ENCODE results near the gene CYTH4. TPM values are rescaled to one million over a fixed set of nuclear protein-coding genes. Genes with fewer than 3 reads are reported as not detected.

CYTH4 gene
- total RNA-seq, 5 donors from 2014 or later (not counting 1 experiment from before 2014, with no cell fraction given), result 146 to 181 (median 151) TPM

- no peak for ATAC-seq (replicated peaks in 1 of 4)
- Mint-ChIP-seq H3K27me3 (peaks cover 31 to 54% of the 10 kb centered on the region in 2 donors), H3K4me1 (peaks cover 12 to 14% (median 13%) of the 10 kb centered on the region in 3 donors), H3K36me3 (no peaks in the 10 kb centered on the region), H3K27ac (no peak overlapping the region), H3K4me3 (no peak overlapping the region), H3K9me3 (no peaks in the 10 kb centered on the region)
- POLR2A ChIA-PET, result no interaction called here
- peaks cover 0 to 13% of the 10 kb centered on the region in 2 experiments for H3K4me1 ChIP-seq (ENCODE audit: control insufficient read depth in 1 of 2, extremely low read depth in 1 of 2, insufficient read depth in 2 of 2, low read length in 2 of 2)
- no peak overlapping the region for H3K4me3 ChIP-seq (ENCODE audit: control insufficient read depth in 1 of 2, extremely low read depth in 1 of 2, low read length in 1 of 2)
- WGBS (ENCODE audit: insufficient coverage), result 89% methylated on average over 5 of the region's 8 CpGs
- no peak for DNase-seq
- no peak overlapping the region for H3K27ac ChIP-seq (ENCODE audit: low read length)
- CTCF ChIA-PET, result no interaction called here
- H3K27me3 ChIP-seq (replicated peaks in 1 of 2; ENCODE audit: control insufficient read depth in 2 of 2, extremely low read depth in 1 of 2, insufficient read depth in 2 of 2, low read length in 1 of 2), result peaks cover 16 to 76% of the 10 kb centered on the region in 2 experiments
- H3K36me3 ChIP-seq (ENCODE audit: control insufficient read depth in 2 of 2, extremely low read depth in 1 of 2, insufficient read depth in 1 of 2, low read length in 1 of 2), result no peaks in the 10 kb centered on the region
- H3K9me3 ChIP-seq, result no peaks in the 10 kb centered on the region
These were observed 54.3 kb downstream of the CYTH4 start for GRCh38 chr22:37336579-37336978.

- Histone ChIP-seq H3K27ac (ENCODE audit: low read length) (no peak overlapping the region), H3K36me3 (ENCODE audit: control insufficient read depth in 2 of 2, extremely low read depth in 1 of 2, insufficient read depth in 1 of 2, low read length in 1 of 2) (no peaks in the 10 kb centered on the region), H3K9me3 (no peaks in the 10 kb centered on the region), H3K27me3 (replicated peaks in 1 of 2; ENCODE audit: control insufficient read depth in 2 of 2, extremely low read depth in 1 of 2, insufficient read depth in 2 of 2, low read length in 1 of 2) (peaks cover 16 to 68% of the 10 kb centered on the region in 2 experiments), H3K4me3 (ENCODE audit: control insufficient read depth in 1 of 2, extremely low read depth in 1 of 2, low read length in 1 of 2) (no peak overlapping the region), H3K4me1 (ENCODE audit: control insufficient read depth in 1 of 2, extremely low read depth in 1 of 2, insufficient read depth in 2 of 2, low read length in 2 of 2) (peaks cover 4 to 16% of the 10 kb centered on the region in 2 experiments)
- no peak overlapping the region for H3K4me3 Mint-ChIP-seq
- peaks cover 25 to 48% of the 10 kb centered on the region in 2 donors for H3K27me3 Mint-ChIP-seq
- H3K9me3 Mint-ChIP-seq, result no peaks in the 10 kb centered on the region
- 66% methylated on average over 5 of the region's 8 CpGs for WGBS (ENCODE audit: insufficient coverage)
- H3K27ac Mint-ChIP-seq, result no peak overlapping the region
- CTCF ChIA-PET, result no interaction called here
- DNase-seq (no peak), ATAC-seq (replicated peaks in 1 of 4) (no peak)
- H3K36me3 Mint-ChIP-seq, result no peaks in the 10 kb centered on the region
- peaks cover 16 to 19% (median 18%) of the 10 kb centered on the region in 3 donors for H3K4me1 Mint-ChIP-seq
- POLR2A ChIA-PET, result no interaction called here
These were observed 55.1 kb downstream of the CYTH4 start for GRCh38 chr22:37337204-37337943.

- DNase-seq (no peak), ATAC-seq (replicated peaks in 1 of 4) (no peak)
- H3K9me3 Mint-ChIP-seq, result no peaks in the 10 kb centered on the region
- Histone ChIP-seq H3K9me3 (no peaks in the 10 kb centered on the region), H3K4me3 (ENCODE audit: control insufficient read depth in 1 of 2, extremely low read depth in 1 of 2, low read length in 1 of 2) (no peak overlapping the region), H3K27ac (ENCODE audit: low read length) (no peak overlapping the region), H3K36me3 (ENCODE audit: control insufficient read depth in 2 of 2, extremely low read depth in 1 of 2, insufficient read depth in 1 of 2, low read length in 1 of 2) (no peaks in the 10 kb centered on the region), H3K27me3 (replicated peaks in 1 of 2; ENCODE audit: control insufficient read depth in 2 of 2, extremely low read depth in 1 of 2, insufficient read depth in 2 of 2, low read length in 1 of 2) (peaks cover 13 to 61% of the 10 kb centered on the region in 2 experiments), H3K4me1 (ENCODE audit: control insufficient read depth in 1 of 2, extremely low read depth in 1 of 2, insufficient read depth in 2 of 2, low read length in 2 of 2) (peaks cover 4 to 21% of the 10 kb centered on the region in 2 experiments)
- WGBS (ENCODE audit: insufficient coverage), result 91% methylated on average over 4 of the region's 10 CpGs
- H3K4me1 Mint-ChIP-seq, result peaks cover 15 to 20% (median 16%) of the 10 kb centered on the region in 3 donors
- peak overlapping the region in 1 of 2 donors; percentile 13 for H3K27ac Mint-ChIP-seq
- H3K36me3 Mint-ChIP-seq, result no peaks in the 10 kb centered on the region
- ChIA-PET CTCF (no interaction called here), POLR2A (no interaction called here)
- peaks cover 17 to 36% of the 10 kb centered on the region in 2 donors for H3K27me3 Mint-ChIP-seq
- no peak overlapping the region for H3K4me3 Mint-ChIP-seq
These were observed 56.4 kb downstream of the CYTH4 start for GRCh38 chr22:37338539-37339246.

DNA sequence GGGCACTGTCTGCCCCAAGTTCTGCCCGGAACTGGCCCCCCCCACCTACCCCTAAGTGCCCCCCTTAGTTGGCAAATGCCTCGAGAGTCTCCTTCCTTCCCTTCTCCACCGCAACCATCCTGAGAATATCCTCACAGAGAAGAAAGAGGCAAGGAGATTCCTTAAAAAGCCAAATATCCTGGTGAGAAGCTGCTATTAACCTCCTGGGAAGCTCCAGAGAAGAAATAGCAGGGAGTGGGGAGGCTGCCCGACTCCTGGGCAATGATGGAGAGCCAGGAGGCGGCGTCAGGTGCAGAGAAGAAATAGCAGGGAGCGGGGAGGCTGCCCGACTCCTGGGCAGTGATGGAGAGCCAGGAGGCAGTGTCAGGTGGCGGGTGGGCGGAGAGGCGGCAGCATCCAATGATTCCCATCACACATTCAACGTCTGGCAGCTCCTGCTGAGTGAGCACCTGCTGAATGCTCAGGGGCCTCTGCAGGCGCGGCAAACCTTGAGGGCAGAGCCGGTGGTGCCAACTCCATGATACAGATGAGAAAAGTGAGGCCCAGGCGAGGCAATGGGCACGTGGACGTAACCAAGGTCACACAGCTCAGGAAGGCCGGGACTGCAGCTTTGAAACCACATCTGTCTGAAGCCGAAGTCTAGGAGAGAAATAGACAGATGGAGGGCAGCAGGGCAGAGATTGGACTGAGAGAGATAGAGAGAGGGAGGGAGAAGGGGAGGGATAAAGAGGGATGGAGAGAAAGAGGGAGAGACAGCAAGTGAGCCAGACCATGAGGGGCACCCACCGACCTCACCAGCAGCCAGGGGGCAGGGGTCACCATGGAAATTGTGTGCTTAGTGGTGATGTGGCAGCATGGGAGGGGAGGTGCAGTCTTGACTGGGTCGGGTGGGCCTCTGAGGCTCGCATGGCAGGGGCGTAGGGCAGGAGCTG lies 58.3 kb downstream of the CYTH4 start:
- H3K4me1 ChIP-seq (ENCODE audit: control insufficient read depth in 1 of 2, extremely low read depth in 1 of 2, insufficient read depth in 2 of 2, low read length in 2 of 2), result peaks cover 4 to 8% of the 10 kb centered on the region in 2 experiments
- DNase-seq (no peak), ATAC-seq (replicated peaks in 1 of 4) (no peak)
- Mint-ChIP-seq H3K27ac (no peak overlapping the region), H3K4me3 (no peak overlapping the region), H3K36me3 (no peaks in the 10 kb centered on the region), H3K4me1 (peaks cover 1 to 8% (median 7%) of the 10 kb centered on the region in 3 donors), H3K9me3 (no peaks in the 10 kb centered on the region), H3K27me3 (peaks cover 10 to 27% of the 10 kb centered on the region in 2 donors)
- H3K36me3 ChIP-seq (ENCODE audit: control insufficient read depth in 2 of 2, extremely low read depth in 1 of 2, insufficient read depth in 1 of 2, low read length in 1 of 2), result no peaks in the 10 kb centered on the region
- no peak overlapping the region for H3K4me3 ChIP-seq (ENCODE audit: control insufficient read depth in 1 of 2, extremely low read depth in 1 of 2, low read length in 1 of 2)
- H3K27ac ChIP-seq (ENCODE audit: low read length), result no peak overlapping the region
- WGBS (ENCODE audit: insufficient coverage), result 76% methylated on average over 14 of the region's 24 CpGs
- ChIA-PET POLR2A (no interaction called here), CTCF (no interaction called here)
- no peaks in the 10 kb centered on the region for H3K9me3 ChIP-seq
- peaks cover 2 to 47% of the 10 kb centered on the region in 2 experiments for H3K27me3 ChIP-seq (replicated peaks in 1 of 2; ENCODE audit: control insufficient read depth in 2 of 2, extremely low read depth in 1 of 2, insufficient read depth in 2 of 2, low read length in 1 of 2)

DNA sequence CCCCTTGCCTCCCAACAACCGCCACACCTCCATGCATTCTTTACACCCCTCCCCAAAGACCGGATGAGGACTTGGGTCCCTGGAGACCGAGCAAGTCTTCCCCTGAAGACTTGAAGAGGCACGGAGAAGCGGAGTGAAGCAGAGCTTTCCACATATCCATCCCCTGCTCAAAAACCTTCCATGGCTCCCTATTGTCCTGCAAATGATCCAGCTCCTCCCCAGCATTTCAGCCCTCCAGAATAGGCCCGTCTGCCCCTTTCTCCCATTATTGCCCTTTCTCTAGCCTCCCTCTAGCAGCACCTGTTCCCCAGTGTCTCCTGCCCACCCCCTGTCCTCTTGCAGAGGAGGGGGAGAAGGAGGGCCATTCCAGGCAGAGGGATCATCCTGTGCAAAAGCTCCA lies 59.8 kb downstream of the CYTH4 start:
- Mint-ChIP-seq H3K4me1 (peaks cover 1 to 7% (median 7%) of the 10 kb centered on the region in 3 donors), H3K27me3 (peaks cover 10 to 15% of the 10 kb centered on the region in 2 donors), H3K27ac (no peak overlapping the region), H3K4me3 (no peak overlapping the region), H3K9me3 (no peaks in the 10 kb centered on the region), H3K36me3 (no peaks in the 10 kb centered on the region)
- 95% methylated on average over 5 of the region's 6 CpGs for WGBS (ENCODE audit: insufficient coverage)
- H3K4me1 ChIP-seq (ENCODE audit: control insufficient read depth in 1 of 2, extremely low read depth in 1 of 2, insufficient read depth in 2 of 2, low read length in 2 of 2), result peaks cover 4 to 8% of the 10 kb centered on the region in 2 experiments
- ChIA-PET POLR2A (no interaction called here), CTCF (no interaction called here)
- ATAC-seq (replicated peaks in 1 of 4) (no peak), DNase-seq (no peak)
- H3K4me3 ChIP-seq (ENCODE audit: control insufficient read depth in 1 of 2, extremely low read depth in 1 of 2, low read length in 1 of 2), result no peak overlapping the region
- H3K27me3 ChIP-seq (replicated peaks in 1 of 2; ENCODE audit: control insufficient read depth in 2 of 2, extremely low read depth in 1 of 2, insufficient read depth in 2 of 2, low read length in 1 of 2), result peaks cover 0 to 34% of the 10 kb centered on the region in 2 experiments
- H3K9me3 ChIP-seq, result no peaks in the 10 kb centered on the region
- no peaks in the 10 kb centered on the region for H3K36me3 ChIP-seq (ENCODE audit: control insufficient read depth in 2 of 2, extremely low read depth in 1 of 2, insufficient read depth in 1 of 2, low read length in 1 of 2)
- no peak overlapping the region for H3K27ac ChIP-seq (ENCODE audit: low read length)

DNA sequence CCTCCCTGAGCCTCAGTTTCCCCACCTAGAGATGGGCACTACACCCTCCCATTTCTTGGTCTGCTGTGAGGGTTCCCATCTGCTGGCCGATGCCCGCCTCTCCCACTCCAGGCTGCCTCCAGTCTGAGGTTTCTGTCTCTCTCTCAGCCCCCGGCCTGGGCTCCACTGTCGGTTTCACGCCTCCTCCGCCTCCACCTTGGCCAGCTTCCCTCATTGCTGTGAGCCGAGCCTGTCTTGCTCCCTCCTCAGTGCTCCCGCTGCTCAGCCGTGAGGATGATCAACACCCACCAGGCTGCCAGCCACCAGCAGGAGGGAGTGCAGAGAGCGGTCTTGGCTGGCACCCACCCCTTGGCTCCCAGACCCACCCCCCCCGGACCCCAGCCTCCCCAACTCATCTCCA lies 61.0 kb downstream of the CYTH4 start:
- Mint-ChIP-seq H3K4me1 (peaks cover 1 to 7% (median 7%) of the 10 kb centered on the region in 3 donors), H3K4me3 (no peak overlapping the region), H3K27me3 (peaks cover 6 to 7% of the 10 kb centered on the region in 2 donors), H3K27ac (no peak overlapping the region), H3K36me3 (no peaks in the 10 kb centered on the region), H3K9me3 (no peaks in the 10 kb centered on the region)
- H3K4me1 ChIP-seq (ENCODE audit: control insufficient read depth in 1 of 2, extremely low read depth in 1 of 2, insufficient read depth in 2 of 2, low read length in 2 of 2), result peaks cover 4 to 8% of the 10 kb centered on the region in 2 experiments
- no peak overlapping the region for H3K4me3 ChIP-seq (ENCODE audit: control insufficient read depth in 1 of 2, extremely low read depth in 1 of 2, low read length in 1 of 2)
- 60% methylated on average over 7 of the region's 11 CpGs for WGBS (ENCODE audit: insufficient coverage)
- H3K27ac ChIP-seq (ENCODE audit: low read length), result no peak overlapping the region
- DNase-seq, result no peak
- ChIA-PET CTCF (no interaction called here), POLR2A (no interaction called here)
- no peaks in the 10 kb centered on the region for H3K36me3 ChIP-seq (ENCODE audit: control insufficient read depth in 2 of 2, extremely low read depth in 1 of 2, insufficient read depth in 1 of 2, low read length in 1 of 2)
- ATAC-seq (replicated peaks in 1 of 4), result no peak
- peaks cover 0 to 24% of the 10 kb centered on the region in 2 experiments for H3K27me3 ChIP-seq (replicated peaks in 1 of 2; ENCODE audit: control insufficient read depth in 2 of 2, extremely low read depth in 1 of 2, insufficient read depth in 2 of 2, low read length in 1 of 2)
- no peaks in the 10 kb centered on the region for H3K9me3 ChIP-seq

All from T-cell (primary cell).